ENCODE measurements around the gene CCDC142.

DNA sequence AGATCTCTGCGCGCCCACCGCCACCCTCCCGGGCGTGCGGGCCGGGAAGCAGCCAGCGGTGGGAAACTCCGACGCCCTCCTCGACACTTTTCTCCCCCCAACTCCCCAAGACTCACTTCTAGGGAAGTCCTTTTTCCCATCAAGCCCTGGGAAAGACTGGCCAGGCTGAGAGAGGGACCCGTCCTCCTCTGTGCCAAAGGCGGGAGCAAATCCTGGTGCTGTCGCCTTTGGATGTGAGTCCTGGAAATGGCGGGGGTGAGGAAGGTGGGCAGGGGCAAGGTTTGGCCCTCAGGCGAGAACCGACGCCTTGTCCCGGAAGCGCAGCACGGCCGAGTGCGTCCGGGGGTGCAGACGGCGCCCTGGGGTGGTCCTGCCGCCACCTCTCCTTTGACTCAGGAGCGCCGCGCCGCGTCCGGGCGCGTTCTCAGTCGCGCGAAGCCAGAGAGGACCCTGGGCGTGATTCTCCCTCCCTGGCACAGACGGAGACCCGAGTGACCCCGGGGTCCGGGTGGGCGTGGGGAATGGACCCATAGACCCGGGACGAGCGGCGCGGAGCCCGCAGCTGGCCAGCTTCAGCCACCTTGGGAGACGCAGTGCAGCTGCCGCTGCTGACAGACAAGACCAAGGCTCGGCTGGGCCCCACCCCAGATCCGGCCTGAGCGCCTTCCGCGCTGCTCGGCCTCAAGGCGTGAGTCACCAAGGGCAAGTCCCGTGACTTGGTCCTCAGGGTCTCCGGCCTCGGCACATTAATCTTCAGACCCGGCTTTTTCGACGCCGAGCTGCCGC lies 20.1 kb upstream of the CCDC142 start:
- TF ChIP-seq, protein P1, sequence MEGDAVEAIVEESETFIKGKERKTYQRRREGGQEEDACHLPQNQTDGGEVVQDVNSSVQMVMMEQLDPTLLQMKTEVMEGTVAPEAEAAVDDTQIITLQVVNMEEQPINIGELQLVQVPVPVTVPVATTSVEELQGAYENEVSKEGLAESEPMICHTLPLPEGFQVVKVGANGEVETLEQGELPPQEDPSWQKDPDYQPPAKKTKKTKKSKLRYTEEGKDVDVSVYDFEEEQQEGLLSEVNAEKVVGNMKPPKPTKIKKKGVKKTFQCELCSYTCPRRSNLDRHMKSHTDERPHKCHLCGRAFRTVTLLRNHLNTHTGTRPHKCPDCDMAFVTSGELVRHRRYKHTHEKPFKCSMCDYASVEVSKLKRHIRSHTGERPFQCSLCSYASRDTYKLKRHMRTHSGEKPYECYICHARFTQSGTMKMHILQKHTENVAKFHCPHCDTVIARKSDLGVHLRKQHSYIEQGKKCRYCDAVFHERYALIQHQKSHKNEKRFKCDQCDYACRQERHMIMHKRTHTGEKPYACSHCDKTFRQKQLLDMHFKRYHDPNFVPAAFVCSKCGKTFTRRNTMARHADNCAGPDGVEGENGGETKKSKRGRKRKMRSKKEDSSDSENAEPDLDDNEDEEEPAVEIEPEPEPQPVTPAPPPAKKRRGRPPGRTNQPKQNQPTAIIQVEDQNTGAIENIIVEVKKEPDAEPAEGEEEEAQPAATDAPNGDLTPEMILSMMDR (IDR thresholded peaks at IDR 0.05; ENCODE audit: poor library complexity, severe bottlenecking): peak; percentile 33
- TF ChIP-seq TAF1 (IDR thresholded peaks at IDR 0.05; ENCODE audit: low read depth) (no peak), EP300 (conservative IDR thresholded peaks at IDR 0.05; ENCODE audit: poor library complexity, severe bottlenecking) (no peak)
